ENCODE measurements around the gene LRRC75B. TPM values are rescaled to one million over a fixed set of nuclear protein-coding genes. Genes with fewer than 3 reads are reported as not detected.

LRRC75B gene
- total and polyA plus RNA-seq, 9 of the 15 experiments (the other 6 are each of a cell fraction or from before 2014, with no cell fraction given), result 0.10 to 2.8 (median 1.0) TPM; not detected in 1

DNA sequence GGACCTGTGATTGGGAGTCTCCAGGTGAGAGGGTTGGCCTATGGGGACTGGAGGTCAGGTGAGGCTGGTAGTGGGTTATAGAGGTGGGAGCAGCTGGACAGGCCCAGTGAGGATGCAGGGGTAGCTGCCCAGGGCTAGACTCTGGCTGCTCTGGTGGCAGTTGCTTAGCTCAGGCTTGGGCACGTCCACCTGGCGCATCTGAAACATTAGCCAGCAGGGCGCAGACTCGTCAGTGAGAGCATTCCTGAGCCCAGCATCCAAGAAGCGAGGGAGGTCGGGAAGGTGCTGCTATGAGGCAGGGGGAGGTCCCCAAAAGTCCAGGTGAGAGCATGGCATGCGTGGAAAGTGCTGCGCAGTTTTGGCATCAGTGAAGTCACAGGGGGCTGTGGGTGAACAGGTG lies 6.6 kb upstream of the LRRC75B start:
- FAIRE-seq (no peak), ATAC-seq (no peak), DNase-seq (ENCODE audit: extremely low read depth in 1 of 4, low spot score in 3 of 4) (no peak)
- TF ChIP-seq GABPB2 (CRISPR knock-in tag; conservative IDR thresholded peaks at IDR 0.05) (no peak), ZNF695 (CRISPR knock-in tag; IDR thresholded peaks at IDR 0.05) (no peak), MIER1 (IDR thresholded peaks at IDR 0.05; ENCODE audit: low read depth) (no peak), ZNF143 (CRISPR knock-in tag; IDR thresholded peaks at IDR 0.05) (no peak), ZNF24 (IDR thresholded peaks at IDR 0.05) (no peak), HLTF (IDR thresholded peaks at IDR 0.05) (no peak), KLF1 (tag; IDR thresholded peaks at IDR 0.05) (no peak), RUNX1 (IDR thresholded peaks at IDR 0.05; ENCODE audit: low read depth) (no peak), ADNP (tag; IDR thresholded peaks at IDR 0.05) (no peak)
- TF ChIP-seq, protein P1, sequence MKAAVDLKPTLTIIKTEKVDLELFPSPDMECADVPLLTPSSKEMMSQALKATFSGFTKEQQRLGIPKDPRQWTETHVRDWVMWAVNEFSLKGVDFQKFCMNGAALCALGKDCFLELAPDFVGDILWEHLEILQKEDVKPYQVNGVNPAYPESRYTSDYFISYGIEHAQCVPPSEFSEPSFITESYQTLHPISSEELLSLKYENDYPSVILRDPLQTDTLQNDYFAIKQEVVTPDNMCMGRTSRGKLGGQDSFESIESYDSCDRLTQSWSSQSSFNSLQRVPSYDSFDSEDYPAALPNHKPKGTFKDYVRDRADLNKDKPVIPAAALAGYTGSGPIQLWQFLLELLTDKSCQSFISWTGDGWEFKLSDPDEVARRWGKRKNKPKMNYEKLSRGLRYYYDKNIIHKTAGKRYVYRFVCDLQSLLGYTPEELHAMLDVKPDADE (conservative IDR thresholded peaks at IDR 0.05; ENCODE audit: control insufficient read depth, low read depth, low read length), result no peak
- TF ChIP-seq, protein P2, sequence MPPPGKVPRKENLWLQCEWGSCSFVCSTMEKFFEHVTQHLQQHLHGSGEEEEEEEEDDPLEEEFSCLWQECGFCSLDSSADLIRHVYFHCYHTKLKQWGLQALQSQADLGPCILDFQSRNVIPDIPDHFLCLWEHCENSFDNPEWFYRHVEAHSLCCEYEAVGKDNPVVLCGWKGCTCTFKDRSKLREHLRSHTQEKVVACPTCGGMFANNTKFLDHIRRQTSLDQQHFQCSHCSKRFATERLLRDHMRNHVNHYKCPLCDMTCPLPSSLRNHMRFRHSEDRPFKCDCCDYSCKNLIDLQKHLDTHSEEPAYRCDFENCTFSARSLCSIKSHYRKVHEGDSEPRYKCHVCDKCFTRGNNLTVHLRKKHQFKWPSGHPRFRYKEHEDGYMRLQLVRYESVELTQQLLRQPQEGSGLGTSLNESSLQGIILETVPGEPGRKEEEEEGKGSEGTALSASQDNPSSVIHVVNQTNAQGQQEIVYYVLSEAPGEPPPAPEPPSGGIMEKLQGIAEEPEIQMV (tag; conservative IDR thresholded peaks at IDR 0.05; ENCODE audit: low read depth), result no peak
- TF ChIP-seq, protein P3, sequence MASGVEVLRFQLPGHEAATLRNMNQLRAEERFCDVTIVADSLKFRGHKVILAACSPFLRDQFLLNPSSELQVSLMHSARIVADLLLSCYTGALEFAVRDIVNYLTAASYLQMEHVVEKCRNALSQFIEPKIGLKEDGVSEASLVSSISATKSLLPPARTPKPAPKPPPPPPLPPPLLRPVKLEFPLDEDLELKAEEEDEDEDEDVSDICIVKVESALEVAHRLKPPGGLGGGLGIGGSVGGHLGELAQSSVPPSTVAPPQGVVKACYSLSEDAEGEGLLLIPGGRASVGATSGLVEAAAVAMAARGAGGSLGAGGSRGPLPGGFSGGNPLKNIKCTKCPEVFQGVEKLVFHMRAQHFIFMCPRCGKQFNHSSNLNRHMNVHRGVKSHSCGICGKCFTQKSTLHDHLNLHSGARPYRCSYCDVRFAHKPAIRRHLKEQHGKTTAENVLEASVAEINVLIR (CRISPR knock-in tag; IDR thresholded peaks at IDR 0.05), result no peak
- TF ChIP-seq, protein P4, sequence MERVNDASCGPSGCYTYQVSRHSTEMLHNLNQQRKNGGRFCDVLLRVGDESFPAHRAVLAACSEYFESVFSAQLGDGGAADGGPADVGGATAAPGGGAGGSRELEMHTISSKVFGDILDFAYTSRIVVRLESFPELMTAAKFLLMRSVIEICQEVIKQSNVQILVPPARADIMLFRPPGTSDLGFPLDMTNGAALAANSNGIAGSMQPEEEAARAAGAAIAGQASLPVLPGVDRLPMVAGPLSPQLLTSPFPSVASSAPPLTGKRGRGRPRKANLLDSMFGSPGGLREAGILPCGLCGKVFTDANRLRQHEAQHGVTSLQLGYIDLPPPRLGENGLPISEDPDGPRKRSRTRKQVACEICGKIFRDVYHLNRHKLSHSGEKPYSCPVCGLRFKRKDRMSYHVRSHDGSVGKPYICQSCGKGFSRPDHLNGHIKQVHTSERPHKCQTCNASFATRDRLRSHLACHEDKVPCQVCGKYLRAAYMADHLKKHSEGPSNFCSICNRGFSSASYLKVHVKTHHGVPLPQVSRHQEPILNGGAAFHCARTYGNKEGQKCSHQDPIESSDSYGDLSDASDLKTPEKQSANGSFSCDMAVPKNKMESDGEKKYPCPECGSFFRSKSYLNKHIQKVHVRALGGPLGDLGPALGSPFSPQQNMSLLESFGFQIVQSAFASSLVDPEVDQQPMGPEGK (CRISPR knock-in tag; IDR thresholded peaks at IDR 0.05; ENCODE audit: borderline replicate concordance), result no peak
- TF ChIP-seq, protein P5, sequence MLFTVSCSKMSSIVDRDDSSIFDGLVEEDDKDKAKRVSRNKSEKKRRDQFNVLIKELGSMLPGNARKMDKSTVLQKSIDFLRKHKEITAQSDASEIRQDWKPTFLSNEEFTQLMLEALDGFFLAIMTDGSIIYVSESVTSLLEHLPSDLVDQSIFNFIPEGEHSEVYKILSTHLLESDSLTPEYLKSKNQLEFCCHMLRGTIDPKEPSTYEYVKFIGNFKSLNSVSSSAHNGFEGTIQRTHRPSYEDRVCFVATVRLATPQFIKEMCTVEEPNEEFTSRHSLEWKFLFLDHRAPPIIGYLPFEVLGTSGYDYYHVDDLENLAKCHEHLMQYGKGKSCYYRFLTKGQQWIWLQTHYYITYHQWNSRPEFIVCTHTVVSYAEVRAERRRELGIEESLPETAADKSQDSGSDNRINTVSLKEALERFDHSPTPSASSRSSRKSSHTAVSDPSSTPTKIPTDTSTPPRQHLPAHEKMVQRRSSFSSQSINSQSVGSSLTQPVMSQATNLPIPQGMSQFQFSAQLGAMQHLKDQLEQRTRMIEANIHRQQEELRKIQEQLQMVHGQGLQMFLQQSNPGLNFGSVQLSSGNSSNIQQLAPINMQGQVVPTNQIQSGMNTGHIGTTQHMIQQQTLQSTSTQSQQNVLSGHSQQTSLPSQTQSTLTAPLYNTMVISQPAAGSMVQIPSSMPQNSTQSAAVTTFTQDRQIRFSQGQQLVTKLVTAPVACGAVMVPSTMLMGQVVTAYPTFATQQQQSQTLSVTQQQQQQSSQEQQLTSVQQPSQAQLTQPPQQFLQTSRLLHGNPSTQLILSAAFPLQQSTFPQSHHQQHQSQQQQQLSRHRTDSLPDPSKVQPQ (CRISPR knock-in tag; IDR thresholded peaks at IDR 0.05; ENCODE audit: borderline replicate concordance), result no peak
- H3K4me2 ChIP-seq (ENCODE audit: insufficient read depth, low read length), result no peak overlapping the region
- BruUV-seq (replicated peaks), result no TSS peak
- H4K20me1 ChIP-seq (replicated peaks; ENCODE audit: control insufficient read depth, insufficient read depth, low read length), result no peaks in the 10 kb centered on the region
- no peaks in the 10 kb centered on the region for H3K79me2 ChIP-seq (ENCODE audit: control insufficient read depth, insufficient read depth, low read length)
- H3K27ac ChIP-seq (ENCODE audit: extremely low read depth, low read depth, low read length), result no peak overlapping the region
- H3K4me3 ChIP-seq, result no peak overlapping the region
- no peak overlapping the region for H3K9ac ChIP-seq (ENCODE audit: insufficient read depth in 1 of 2, low read depth in 2 of 2, low read length in 2 of 2)
- no peaks in the 10 kb centered on the region for H3K9me1 ChIP-seq (ENCODE audit: control insufficient read depth, insufficient read depth, low read length)
- H3K4me1 ChIP-seq (replicated peaks in 1 of 2; ENCODE audit: control insufficient read depth in 2 of 2, insufficient read depth in 2 of 2, low read length in 2 of 2), result peaks cover 2 to 22% of the 10 kb centered on the region in 2 experiments; a peak in 3 of 5 replicates
- POLR2A ChIA-PET, result interaction anchor here (0.9 to 1.1 kb wide), 2 partner anchors 27 to 45 kb away, joined by 3 read pairs; partner anchors contain the start of gene GUCD1
- 55% methylated on average over 7 of the region's 8 CpGs for WGBS (ENCODE audit: insufficient coverage, low coverage, missing lambda C conversion rate)
- H3K27me3 ChIP-seq (ENCODE audit: control insufficient read depth in 2 of 2, insufficient read depth in 2 of 2, low read length in 2 of 2), result no peaks in the 10 kb centered on the region
- intact Hi-C loops (cut with micrococcal nuclease), result no loop called here
- in situ Hi-C loops (cut with MboI), result no loop called here
- H3K9me3 ChIP-seq (replicated peaks; ENCODE audit: control insufficient read depth, insufficient read depth, low read depth, low read length), result no peaks in the 10 kb centered on the region
- H2AFZ ChIP-seq (ENCODE audit: low read depth, low read length), result no peak overlapping the region
- H3K36me3 ChIP-seq (ENCODE audit: control insufficient read depth, insufficient read depth, low read length), result no peaks in the 10 kb centered on the region
- CTCF ChIA-PET (ENCODE audit: low intra/inter-chr PET ratio), result no interaction called here
